Ovary (tissue), 3 donors: ENCODE measurements around the gene POLE2.

Experiments used
- EP300 ChIP-seq: sonication (generic); formaldehyde crosslinking; IDR thresholded peaks from one replicate; pipeline ENCODE4 v1.6.1; 2017; ENCODE audit warnings: antibody characterized with exemption
- POLR2A ChIP-seq: fragments of 450-650 bp; IDR thresholded peaks from one replicate; pipeline ENCODE4 v1.6.1; 2017; ENCODE audit warnings: antibody characterized with exemption, mild to moderate bottlenecking, moderate library complexity
- TF ChIP-seq, protein P1 (sequence below), 3 donors: fragments of 450-650 bp in 2 of 3; fragments of 200-600 bp in 1 of 3; IDR thresholded peaks; one replicate each; pipeline versions ENCODE4 v1.5.1 to v1.8.0; 2016 to 2022; ENCODE audit warnings: antibody characterized with exemption in 3 of 3, mild to moderate bottlenecking in 1 of 3
- donor health status: DM: no; HTN: no; CAD: no.

DNA sequence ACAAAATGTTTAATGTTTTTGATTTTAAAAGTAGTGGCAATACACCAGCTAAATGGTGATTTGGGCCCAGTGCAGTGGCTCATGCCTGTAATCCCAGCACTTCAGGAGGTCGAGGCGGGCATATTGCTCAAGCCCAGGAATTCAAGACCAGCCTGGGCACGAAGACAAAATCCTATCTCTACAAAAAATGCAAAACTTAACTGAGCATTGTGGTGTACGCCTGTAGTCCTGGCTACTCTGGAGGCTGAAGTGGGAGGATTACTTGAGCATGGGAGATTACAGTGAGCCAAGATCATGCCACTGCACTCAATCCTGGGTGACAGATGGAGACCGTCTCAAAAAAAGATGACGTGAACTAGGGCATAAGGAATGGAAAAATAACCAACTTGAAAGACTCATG lies 72.2 kb downstream of the POLE2 start:
- TF ChIP-seq, protein P1, sequence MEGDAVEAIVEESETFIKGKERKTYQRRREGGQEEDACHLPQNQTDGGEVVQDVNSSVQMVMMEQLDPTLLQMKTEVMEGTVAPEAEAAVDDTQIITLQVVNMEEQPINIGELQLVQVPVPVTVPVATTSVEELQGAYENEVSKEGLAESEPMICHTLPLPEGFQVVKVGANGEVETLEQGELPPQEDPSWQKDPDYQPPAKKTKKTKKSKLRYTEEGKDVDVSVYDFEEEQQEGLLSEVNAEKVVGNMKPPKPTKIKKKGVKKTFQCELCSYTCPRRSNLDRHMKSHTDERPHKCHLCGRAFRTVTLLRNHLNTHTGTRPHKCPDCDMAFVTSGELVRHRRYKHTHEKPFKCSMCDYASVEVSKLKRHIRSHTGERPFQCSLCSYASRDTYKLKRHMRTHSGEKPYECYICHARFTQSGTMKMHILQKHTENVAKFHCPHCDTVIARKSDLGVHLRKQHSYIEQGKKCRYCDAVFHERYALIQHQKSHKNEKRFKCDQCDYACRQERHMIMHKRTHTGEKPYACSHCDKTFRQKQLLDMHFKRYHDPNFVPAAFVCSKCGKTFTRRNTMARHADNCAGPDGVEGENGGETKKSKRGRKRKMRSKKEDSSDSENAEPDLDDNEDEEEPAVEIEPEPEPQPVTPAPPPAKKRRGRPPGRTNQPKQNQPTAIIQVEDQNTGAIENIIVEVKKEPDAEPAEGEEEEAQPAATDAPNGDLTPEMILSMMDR (IDR thresholded peaks at IDR 0.05): no peak
- no peak for TF ChIP-seq EP300
- TF ChIP-seq POLR2A: no peak
